ENCODE results near the gene ADAMTS2. TPM values are rescaled to one million over a fixed set of nuclear protein-coding genes. Genes with fewer than 3 reads are reported as not detected.

Gene ADAMTS2
- polyA plus RNA-seq, 1 donor = 5.9 TPM

GRCh38 chr5:179160584-179160983 is 184.7 kb downstream of the ADAMTS2 start:
- no peaks in the 10 kb centered on the region for H3K27me3 ChIP-seq (ENCODE audit: control insufficient read depth, insufficient read depth, low read length)
- no peak for DNase-seq
- H3K9me3 ChIP-seq (ENCODE audit: control insufficient read depth, low read depth, low read length) = peaks cover 4% of the 10 kb centered on the region
- WGBS (ENCODE audit: insufficient coverage, low lambda C conversion rate) = no CpG with 5 or more reads among the region's 3 CpGs
- H3K4me1 ChIP-seq (ENCODE audit: control insufficient read depth, insufficient read depth, low read length) = no peaks in the 10 kb centered on the region
- H3K4me3 ChIP-seq (ENCODE audit: low read length) = no peak overlapping the region
- no peak overlapping the region for H3K27ac ChIP-seq (ENCODE audit: low read length)
- H3K36me3 ChIP-seq (ENCODE audit: control insufficient read depth, insufficient read depth, low read length) = no peaks in the 10 kb centered on the region

GRCh38 chr5:179158556-179158955 is 186.7 kb downstream of the ADAMTS2 start:
- WGBS (ENCODE audit: insufficient coverage, low lambda C conversion rate) = no CpG with 5 or more reads among the region's 14 CpGs
- H3K9me3 ChIP-seq (ENCODE audit: control insufficient read depth, low read depth, low read length) = peaks cover 4% of the 10 kb centered on the region
- no peaks in the 10 kb centered on the region for H3K36me3 ChIP-seq (ENCODE audit: control insufficient read depth, insufficient read depth, low read length)
- no peak for DNase-seq
- H3K27ac ChIP-seq (ENCODE audit: low read length) = no peak overlapping the region
- H3K4me3 ChIP-seq (ENCODE audit: low read length) = no peak overlapping the region
- H3K4me1 ChIP-seq (ENCODE audit: control insufficient read depth, insufficient read depth, low read length) = no peaks in the 10 kb centered on the region
- no peaks in the 10 kb centered on the region for H3K27me3 ChIP-seq (ENCODE audit: control insufficient read depth, insufficient read depth, low read length)

- H3K27me3 ChIP-seq (ENCODE audit: control insufficient read depth, insufficient read depth, low read length) = no peaks in the 10 kb centered on the region
- H3K27ac ChIP-seq (ENCODE audit: low read length) = no peak overlapping the region
- H3K9me3 ChIP-seq (ENCODE audit: control insufficient read depth, low read depth, low read length) = no peaks in the 10 kb centered on the region
- H3K4me1 ChIP-seq (ENCODE audit: control insufficient read depth, insufficient read depth, low read length) = no peaks in the 10 kb centered on the region
- no peaks in the 10 kb centered on the region for H3K36me3 ChIP-seq (ENCODE audit: control insufficient read depth, insufficient read depth, low read length)
- DNase-seq = no peak
- H3K4me3 ChIP-seq (ENCODE audit: low read length) = no peak overlapping the region
- no CpG with 5 or more reads among the region's 27 CpGs for WGBS (ENCODE audit: insufficient coverage, low lambda C conversion rate)
Measured at GRCh38 chr5:179154991-179155955, 190.0 kb downstream of the ADAMTS2 start.

DNA sequence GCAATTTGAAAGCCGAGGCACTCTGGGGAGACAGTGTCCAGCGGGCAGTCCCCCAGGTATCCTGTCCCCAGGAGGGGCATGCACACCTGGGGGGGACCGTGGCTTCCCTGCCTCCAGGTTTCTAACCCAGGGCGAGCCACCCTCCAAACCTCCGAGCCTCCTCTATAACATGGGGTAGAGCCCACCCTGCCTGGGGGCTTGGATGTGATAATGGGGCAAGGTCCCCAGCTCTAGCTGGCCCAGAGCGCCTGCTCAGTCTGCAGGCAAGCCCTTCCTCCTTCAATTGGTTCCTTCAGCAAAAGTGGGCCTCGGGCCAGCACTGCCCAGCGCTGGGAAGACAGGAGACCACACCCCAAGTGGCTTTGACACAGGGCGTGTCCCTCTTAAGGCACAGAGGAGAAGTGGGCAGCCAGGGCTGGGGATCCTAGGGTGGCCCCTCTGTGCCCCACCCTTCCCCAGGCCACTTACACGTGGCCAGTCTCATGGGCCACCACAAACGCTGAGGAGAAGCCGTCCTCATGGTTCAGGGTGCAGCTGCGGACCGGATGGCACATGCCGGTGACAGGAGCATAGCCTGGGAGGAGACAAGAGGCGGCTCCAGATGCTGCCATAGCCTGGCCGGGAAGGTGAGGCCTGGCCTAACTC is 190.8 kb downstream of the ADAMTS2 start:
- Histone ChIP-seq H3K27me3 (ENCODE audit: control insufficient read depth, insufficient read depth, low read length) (no peaks in the 10 kb centered on the region), H3K4me3 (ENCODE audit: low read length) (no peak overlapping the region), H3K4me1 (ENCODE audit: control insufficient read depth, insufficient read depth, low read length) (no peaks in the 10 kb centered on the region), H3K36me3 (ENCODE audit: control insufficient read depth, insufficient read depth, low read length) (no peaks in the 10 kb centered on the region), H3K9me3 (ENCODE audit: control insufficient read depth, low read depth, low read length) (no peaks in the 10 kb centered on the region), H3K27ac (ENCODE audit: low read length) (no peak overlapping the region)
- no peak for DNase-seq
- WGBS (ENCODE audit: insufficient coverage, low lambda C conversion rate) = no CpG with 5 or more reads among the region's 17 CpGs

- Histone ChIP-seq H3K9me3 (ENCODE audit: control insufficient read depth, low read depth, low read length) (no peaks in the 10 kb centered on the region), H3K36me3 (ENCODE audit: control insufficient read depth, insufficient read depth, low read length) (no peaks in the 10 kb centered on the region), H3K27me3 (ENCODE audit: control insufficient read depth, insufficient read depth, low read length) (no peaks in the 10 kb centered on the region), H3K4me1 (ENCODE audit: control insufficient read depth, insufficient read depth, low read length) (no peaks in the 10 kb centered on the region), H3K4me3 (ENCODE audit: low read length) (no peak overlapping the region), H3K27ac (ENCODE audit: low read length) (no peak overlapping the region)
- WGBS (ENCODE audit: insufficient coverage, low lambda C conversion rate) = no CpG with 5 or more reads among the region's 22 CpGs
- no peak for DNase-seq
Measured at GRCh38 chr5:179153921-179154345, 191.3 kb downstream of the ADAMTS2 start.

DNA sequence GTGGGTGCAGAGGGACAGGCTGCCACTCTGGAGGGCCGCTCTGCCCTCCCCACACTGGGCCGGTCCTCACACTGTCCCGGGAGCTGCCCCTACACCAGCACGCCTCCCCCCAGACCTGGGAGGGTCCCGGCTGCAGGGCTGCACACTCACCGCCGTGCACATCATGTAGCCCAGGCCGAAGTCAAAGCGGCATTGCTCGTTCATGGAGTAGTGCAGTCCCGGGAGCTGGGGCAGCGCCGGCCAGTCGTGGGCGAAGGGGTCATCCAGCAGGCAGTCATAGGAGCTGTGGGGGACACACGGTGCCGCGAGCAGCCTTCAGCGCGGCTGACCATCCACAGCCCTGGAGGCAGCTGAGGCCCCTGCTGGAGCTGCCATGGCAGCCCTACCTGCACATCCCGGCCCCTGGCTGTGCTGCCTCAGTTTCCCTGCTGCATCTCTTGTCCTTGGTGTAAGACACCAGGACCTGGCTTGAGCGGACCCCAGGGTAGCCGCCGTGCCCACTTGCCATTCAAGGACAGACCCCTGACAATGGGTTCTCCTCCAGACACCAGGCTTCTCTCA is 191.8 kb downstream of the ADAMTS2 start:
- no peaks in the 10 kb centered on the region for H3K36me3 ChIP-seq (ENCODE audit: control insufficient read depth, insufficient read depth, low read length)
- no peaks in the 10 kb centered on the region for H3K9me3 ChIP-seq (ENCODE audit: control insufficient read depth, low read depth, low read length)

DNA sequence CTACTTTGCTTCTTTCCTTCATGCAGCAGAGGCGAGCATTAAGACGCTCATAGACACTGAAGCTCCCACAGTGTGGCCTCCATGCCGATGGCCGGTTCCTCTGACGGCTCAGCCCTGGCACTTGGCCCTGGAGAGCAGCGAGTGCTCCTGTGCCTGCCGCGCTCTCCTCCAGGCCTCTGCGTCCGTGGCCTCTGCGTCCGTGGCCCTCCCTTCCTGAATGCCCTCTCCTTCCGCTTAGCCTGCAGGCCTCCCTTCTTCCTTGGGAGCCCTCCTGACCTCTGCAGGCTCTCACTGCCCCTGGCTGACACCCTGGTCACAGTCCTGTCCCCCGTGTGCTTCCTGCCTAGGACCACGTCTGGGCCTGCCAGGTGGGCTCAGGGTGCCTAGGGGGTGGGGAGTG is 192.3 kb downstream of the ADAMTS2 start:
- H3K27me3 ChIP-seq (ENCODE audit: control insufficient read depth, insufficient read depth, low read length) = no peaks in the 10 kb centered on the region
- H3K9me3 ChIP-seq (ENCODE audit: control insufficient read depth, low read depth, low read length) = no peaks in the 10 kb centered on the region
- no peaks in the 10 kb centered on the region for H3K4me1 ChIP-seq (ENCODE audit: control insufficient read depth, insufficient read depth, low read length)
- 100% methylated on average over 2 of the region's 15 CpGs for WGBS (ENCODE audit: insufficient coverage, low lambda C conversion rate)
- H3K4me3 ChIP-seq (ENCODE audit: low read length) = no peak overlapping the region
- no peak overlapping the region for H3K27ac ChIP-seq (ENCODE audit: low read length)
- no peaks in the 10 kb centered on the region for H3K36me3 ChIP-seq (ENCODE audit: control insufficient read depth, insufficient read depth, low read length)
- DNase-seq = no peak

More for the DNA sequence above, 191.8 kb downstream of the ADAMTS2 start:
- Histone ChIP-seq H3K4me1 (ENCODE audit: control insufficient read depth, insufficient read depth, low read length) (no peaks in the 10 kb centered on the region), H3K4me3 (ENCODE audit: low read length) (no peak overlapping the region), H3K27me3 (ENCODE audit: control insufficient read depth, insufficient read depth, low read length) (no peaks in the 10 kb centered on the region), H3K27ac (ENCODE audit: low read length) (no peak overlapping the region)
- no peak for DNase-seq
- no CpG with 5 or more reads among the region's 24 CpGs for WGBS (ENCODE audit: insufficient coverage, low lambda C conversion rate)

DNA sequence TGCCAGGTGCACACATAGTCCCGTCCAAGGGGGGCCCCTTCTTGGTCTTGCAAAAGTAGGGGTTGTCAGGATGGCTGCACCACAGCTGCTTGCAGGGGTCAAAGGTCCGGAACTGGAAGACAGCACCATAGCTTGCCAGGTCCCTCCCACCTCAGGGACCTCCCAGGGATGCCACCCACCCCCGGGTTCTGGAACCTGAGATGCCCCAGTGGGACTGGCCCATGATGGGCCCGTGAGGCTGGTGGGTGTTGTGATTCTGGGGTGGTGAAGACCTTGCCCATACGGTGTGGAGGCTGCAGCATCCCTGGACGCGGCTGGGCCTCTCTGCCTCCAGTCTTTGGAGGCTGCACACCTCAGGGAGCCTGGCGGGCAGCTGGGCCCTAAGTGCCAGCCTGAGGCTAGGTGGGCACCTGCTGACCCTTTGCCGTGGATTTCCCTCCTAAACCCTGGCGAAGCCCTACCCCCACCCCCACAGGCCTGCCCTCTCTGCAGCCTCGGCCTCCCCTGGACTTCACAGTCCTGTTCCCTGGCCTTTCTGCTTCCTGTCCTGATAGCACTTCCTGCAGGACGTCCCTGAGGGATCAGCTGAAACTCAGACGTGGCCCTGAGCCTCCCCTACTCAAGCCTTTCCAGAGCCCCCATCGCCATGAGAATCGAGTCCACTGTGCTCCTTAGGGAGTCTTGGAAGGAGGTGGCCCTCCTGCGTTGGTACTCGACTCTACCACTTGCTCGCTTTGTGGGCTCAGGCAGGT is 192.9 kb downstream of the ADAMTS2 start:
- H3K27me3 ChIP-seq (ENCODE audit: control insufficient read depth, insufficient read depth, low read length) = no peaks in the 10 kb centered on the region
- no CpG with 5 or more reads among the region's 18 CpGs for WGBS (ENCODE audit: insufficient coverage, low lambda C conversion rate)
- H3K27ac ChIP-seq (ENCODE audit: low read length) = no peak overlapping the region
- no peaks in the 10 kb centered on the region for H3K9me3 ChIP-seq (ENCODE audit: control insufficient read depth, low read depth, low read length)
- no peak for DNase-seq
- H3K36me3 ChIP-seq (ENCODE audit: control insufficient read depth, insufficient read depth, low read length) = no peaks in the 10 kb centered on the region
- no peaks in the 10 kb centered on the region for H3K4me1 ChIP-seq (ENCODE audit: control insufficient read depth, insufficient read depth, low read length)
- no peak overlapping the region for H3K4me3 ChIP-seq (ENCODE audit: low read length)

GRCh38 chr5:179151286-179152118 is 193.8 kb downstream of the ADAMTS2 start:
- no CpG with 5 or more reads among the region's 11 CpGs for WGBS (ENCODE audit: insufficient coverage, low lambda C conversion rate)
- no peaks in the 10 kb centered on the region for H3K4me1 ChIP-seq (ENCODE audit: control insufficient read depth, insufficient read depth, low read length)
- no peak for DNase-seq
- no peaks in the 10 kb centered on the region for H3K9me3 ChIP-seq (ENCODE audit: control insufficient read depth, low read depth, low read length)
- no peak overlapping the region for H3K27ac ChIP-seq (ENCODE audit: low read length)
- H3K27me3 ChIP-seq (ENCODE audit: control insufficient read depth, insufficient read depth, low read length) = no peaks in the 10 kb centered on the region
- no peaks in the 10 kb centered on the region for H3K36me3 ChIP-seq (ENCODE audit: control insufficient read depth, insufficient read depth, low read length)
- H3K4me3 ChIP-seq (ENCODE audit: low read length) = no peak overlapping the region
